Activated CD8-positive, alpha-beta memory T cell treated with anti-CD3 and anti-CD28 coated beads, Interleukin-2, amount 10 ng/mL, durations not matched to agents 7 days and 5 days (primary cell): ENCODE measurements around the gene CDKL2. TPM values are rescaled to one million over a fixed set of nuclear protein-coding genes. Genes with fewer than 3 reads are reported as not detected.
"Not testable (repeated sequence)": the region's sequence is repeated elsewhere in the genome, so short reads cannot be mapped to it uniquely, and the experiment has no call there.

Experiments used
- ATAC-seq: fragments of 150-1000 bp; cut with Tn5 transposase; one replicate; pipeline ENCODE4 v1.10.0; 2021; ENCODE audit warnings: moderate library complexity
- CTCF ChIA-PET: fragments of 350-600 bp; sonication (Branson Sonifier 250); formaldehyde crosslinking; loops from one replicate; lab custom pipeline; 2021; ENCODE audit warnings: antibody characterized with exemption; lab: Charles Lee
- DNase-seq: peaks from one replicate; pipeline ENCODE4 v3.0.0-alpha.2; 2020
- H3K27ac Mint-ChIP-seq: one replicate; pipeline ENCODE4 v1.8.0; 2021; ENCODE audit warnings: mild to moderate bottlenecking, mixed read lengths
- H3K27me3 Mint-ChIP-seq: one replicate; pipeline ENCODE4 v1.8.0; 2021; ENCODE audit warnings: mixed read lengths
- H3K36me3 Mint-ChIP-seq: one replicate; pipeline ENCODE4 v1.8.0; 2021; ENCODE audit warnings: mild to moderate bottlenecking, mixed read lengths
- H3K4me1 Mint-ChIP-seq: one replicate; pipeline ENCODE4 v1.8.0; 2021; ENCODE audit warnings: mixed read lengths
- H3K4me3 Mint-ChIP-seq: one replicate; pipeline ENCODE4 v1.8.0; 2021; ENCODE audit warnings: mild to moderate bottlenecking, moderate library complexity, mixed read lengths
- H3K9me3 Mint-ChIP-seq: one replicate; pipeline ENCODE4 v1.8.0; 2022; ENCODE audit warnings: low read depth, mixed read lengths
- total RNA-seq, 2 experiments: library from RNA; stranded (reverse); gene quantifications; one replicate each; pipeline ENCODE4 v1.2.3, GENCODE V29; 2021

The CDKL2 gene
- total RNA-seq, 2 experiments from 2014 or later: 0.16 to 1.5 TPM

GRCh38 chr4:75537308-75537707, 93.0 kb downstream of the CDKL2 start:
- H3K27me3 Mint-ChIP-seq, H3K9me3 Mint-ChIP-seq, H3K4me1 Mint-ChIP-seq, ATAC-seq, H3K27ac Mint-ChIP-seq, H3K4me3 Mint-ChIP-seq, DNase-seq: not testable (repeated sequence)
- peaks cover 28% of the 10 kb centered on the region for H3K36me3 Mint-ChIP-seq
- CTCF ChIA-PET: interaction anchor here (1.0 kb wide), 1 partner anchor 311 kb away, joined by 3 read pairs; no protein-coding TSS in a partner anchor

GRCh38 chr4:75533926-75534325, 96.4 kb downstream of the CDKL2 start:
- H3K4me3 Mint-ChIP-seq, H3K27ac Mint-ChIP-seq, ATAC-seq, DNase-seq, H3K27me3 Mint-ChIP-seq, H3K4me1 Mint-ChIP-seq, CTCF ChIA-PET: not testable (repeated sequence)
- Mint-ChIP-seq H3K36me3 (peaks cover 56% of the 10 kb centered on the region), H3K9me3 (peaks cover 11% of the 10 kb centered on the region)

- DNase-seq, H3K4me1 Mint-ChIP-seq, H3K27ac Mint-ChIP-seq, H3K27me3 Mint-ChIP-seq, CTCF ChIA-PET, H3K4me3 Mint-ChIP-seq, ATAC-seq: not testable (repeated sequence)
- H3K36me3 Mint-ChIP-seq: peaks cover 57% of the 10 kb centered on the region
- peaks cover 11% of the 10 kb centered on the region for H3K9me3 Mint-ChIP-seq
Observed at GRCh38 chr4:75533339-75533887, 96.9 kb downstream of the CDKL2 start.

GRCh38 chr4:75531536-75532143, 98.7 kb downstream of the CDKL2 start:
- CTCF ChIA-PET: interaction anchor here (1.3 kb wide), 1 partner anchor 14 kb away, joined by 3 read pairs; no protein-coding TSS in a partner anchor
- not testable (repeated sequence) for H3K27me3 Mint-ChIP-seq, ATAC-seq, H3K4me1 Mint-ChIP-seq, H3K4me3 Mint-ChIP-seq, H3K27ac Mint-ChIP-seq, DNase-seq
- peaks cover 59% of the 10 kb centered on the region for H3K36me3 Mint-ChIP-seq
- peaks cover 11% of the 10 kb centered on the region for H3K9me3 Mint-ChIP-seq

GRCh38 chr4:75530556-75531322, 99.6 kb downstream of the CDKL2 start:
- H3K4me3 Mint-ChIP-seq: no peak overlapping the region
- H3K36me3 Mint-ChIP-seq: peaks cover 63% of the 10 kb centered on the region
- no peak for DNase-seq
- no peak for ATAC-seq
- no peaks in the 10 kb centered on the region for H3K27me3 Mint-ChIP-seq
- CTCF ChIA-PET: interaction anchor here (1.3 kb wide), 1 partner anchor 15 kb away, joined by 3 read pairs; no protein-coding TSS in a partner anchor
- H3K9me3 Mint-ChIP-seq: peaks cover 11% of the 10 kb centered on the region
- H3K4me1 Mint-ChIP-seq: no peaks in the 10 kb centered on the region
- H3K27ac Mint-ChIP-seq: no peak overlapping the region

Other genes starting within 250 kb of the CDKL2 start
- gene RCHY1, start 116.1 kb downstream of the CDKL2 start, total RNA-seq: 10 to 100 TPM; 28.5 to 34.1 TPM
- gene THAP6, start 116.1 kb downstream of the CDKL2 start, total RNA-seq: 10 to 100 TPM; 16.9 to 20.4 TPM
- 1 to 10 TPM in 1 of 2 experiments, under 1 TPM in 1; 0.41 to 3.8 TPM for gene ODAPH, start 74.5 kb downstream of the CDKL2 start, total RNA-seq
- 100 to 1,000 TPM; 148 to 230 TPM for gene G3BP2, start 42.9 kb upstream of the CDKL2 start, total RNA-seq
- 10 to 100 TPM; 30.1 to 43.1 TPM for gene USO1, start 94.0 kb upstream of the CDKL2 start, total RNA-seq